HG02870 (cell line): ENCODE measurements around the gene ELMO1.

Source experiments
- ATAC-seq: cut with Tn5 transposase; IDR thresholded peaks from one replicate; pipeline ENCODE4 v1.9.1; 2021; ENCODE audit warnings: mild to moderate bottlenecking, moderate library complexity; ENCODE audit not compliant: unreplicated experiment

ELMO1 gene

GRCh38 chr7:36905841-36906240 is 542.8 kb downstream of the ELMO1 start:
- ATAC-seq: no peak

GRCh38 chr7:36904802-36905201 is 543.9 kb downstream of the ELMO1 start:
- ATAC-seq: no peak

- ATAC-seq: no peak
These were observed 544.6 kb downstream of the ELMO1 start for GRCh38 chr7:36904101-36904500.

GRCh38 chr7:36900988-36901710 is 547.5 kb downstream of the ELMO1 start:
- ATAC-seq: no peak

GRCh38 chr7:36898186-36898585 is 550.5 kb downstream of the ELMO1 start:
- no peak for ATAC-seq

GRCh38 chr7:36896956-36897590 is 551.6 kb downstream of the ELMO1 start:
- ATAC-seq: no peak

- ATAC-seq: no peak
These were observed 552.2 kb downstream of the ELMO1 start for GRCh38 chr7:36896418-36896817.

GRCh38 chr7:36895192-36895591 is 553.5 kb downstream of the ELMO1 start:
- ATAC-seq: no peak

GRCh38 chr7:36894190-36894589 is 554.5 kb downstream of the ELMO1 start:
- no peak for ATAC-seq

- no peak for ATAC-seq
These were observed 559.5 kb downstream of the ELMO1 start for GRCh38 chr7:36889182-36889581.

- no peak for ATAC-seq
These were observed 560.7 kb downstream of the ELMO1 start for GRCh38 chr7:36887969-36888368.

GRCh38 chr7:36887233-36887632 is 561.4 kb downstream of the ELMO1 start:
- ATAC-seq: no peak

- no peak for ATAC-seq
These were observed 563.8 kb downstream of the ELMO1 start for GRCh38 chr7:36884910-36885309.

- ATAC-seq: no peak
These were observed 564.3 kb downstream of the ELMO1 start for GRCh38 chr7:36884351-36884750.

GRCh38 chr7:36881233-36881874 is 567.3 kb downstream of the ELMO1 start:
- no peak for ATAC-seq

- ATAC-seq: no peak
These were observed 568.6 kb downstream of the ELMO1 start for GRCh38 chr7:36880108-36880507.

- ATAC-seq: no peak
These were observed 569.6 kb downstream of the ELMO1 start for GRCh38 chr7:36879021-36879420.

- ATAC-seq: no peak
These were observed 570.4 kb downstream of the ELMO1 start for GRCh38 chr7:36878288-36878687.

GRCh38 chr7:36875794-36876193 is 572.9 kb downstream of the ELMO1 start:
- ATAC-seq: peak; percentile 60

- ATAC-seq: no peak
These were observed 574.6 kb downstream of the ELMO1 start for GRCh38 chr7:36874041-36874440.

- no peak for ATAC-seq
These were observed 576.8 kb downstream of the ELMO1 start for GRCh38 chr7:36871863-36872262.

- no peak for ATAC-seq
These were observed 577.3 kb downstream of the ELMO1 start for GRCh38 chr7:36871355-36871738.
